ENCODE data around the gene CCKAR. TPM values are rescaled to one million over a fixed set of nuclear protein-coding genes. Genes with fewer than 3 reads are reported as not detected.

CCKAR gene
- total RNA-seq, 4 donors from 2014 or later = not detected

- no peak for DNase-seq (ENCODE audit: low spot score in 2 of 2)
- 76% methylated on average over 15 of the region's 15 CpGs for WGBS
- no peak overlapping the region for H3K4me3 ChIP-seq
- H3K27me3 ChIP-seq = no peaks in the 10 kb centered on the region
- no peaks in the 10 kb centered on the region for H3K9me3 ChIP-seq
- no peak overlapping the region for H3K27ac ChIP-seq
- no peaks in the 10 kb centered on the region for H3K36me3 ChIP-seq
- H3K4me1 ChIP-seq = no peaks in the 10 kb centered on the region
- TF ChIP-seq POLR2AphosphoS5 (IDR thresholded peaks at IDR 0.05) (no peak), POLR2A (IDR thresholded peaks at IDR 0.05) (no peak), EP300 (IDR thresholded peaks at IDR 0.05) (no peak), CTCF (IDR thresholded peaks at IDR 0.05) (no peak)
These were observed 37.4 kb downstream of the CCKAR start for GRCh38 chr4:26452565-26453531.

GRCh38 chr4:26451597-26451996 is 38.7 kb downstream of the CCKAR start:
- WGBS = 73% methylated on average over 3 of the region's 3 CpGs
- DNase-seq (ENCODE audit: low spot score in 2 of 2) = no peak
- Histone ChIP-seq H3K27ac (no peak overlapping the region), H3K36me3 (no peaks in the 10 kb centered on the region), H3K27me3 (no peaks in the 10 kb centered on the region), H3K4me3 (no peak overlapping the region), H3K4me1 (no peaks in the 10 kb centered on the region), H3K9me3 (peaks cover 2% of the 10 kb centered on the region)
- no peak for TF ChIP-seq CTCF (IDR thresholded peaks at IDR 0.05)
- no peak for TF ChIP-seq EP300 (IDR thresholded peaks at IDR 0.05)
- no peak for TF ChIP-seq POLR2AphosphoS5 (IDR thresholded peaks at IDR 0.05)
- TF ChIP-seq POLR2A (IDR thresholded peaks at IDR 0.05) = no peak

- H3K4me1 ChIP-seq = no peaks in the 10 kb centered on the region
- TF ChIP-seq POLR2AphosphoS5 (IDR thresholded peaks at IDR 0.05) = no peak
- TF ChIP-seq CTCF (IDR thresholded peaks at IDR 0.05) = no peak
- no peak for TF ChIP-seq POLR2A (IDR thresholded peaks at IDR 0.05)
- TF ChIP-seq EP300 (IDR thresholded peaks at IDR 0.05) = no peak
- H3K27me3 ChIP-seq = no peaks in the 10 kb centered on the region
- no peak for DNase-seq (ENCODE audit: low spot score in 2 of 2)
- H3K9me3 ChIP-seq = peaks cover 2% of the 10 kb centered on the region
- no peak overlapping the region for H3K27ac ChIP-seq
- no peaks in the 10 kb centered on the region for H3K36me3 ChIP-seq
- 82% methylated on average over 5 of the region's 5 CpGs for WGBS
- H3K4me3 ChIP-seq = no peak overlapping the region
These were observed 39.9 kb downstream of the CCKAR start for GRCh38 chr4:26450418-26450817.

- no peaks in the 10 kb centered on the region for H3K4me1 ChIP-seq
- peaks cover 6% of the 10 kb centered on the region for H3K9me3 ChIP-seq
- 83% methylated on average over 8 of the region's 8 CpGs for WGBS
- no peak for TF ChIP-seq EP300 (IDR thresholded peaks at IDR 0.05)
- TF ChIP-seq CTCF (IDR thresholded peaks at IDR 0.05) = no peak
- TF ChIP-seq POLR2AphosphoS5 (IDR thresholded peaks at IDR 0.05) = no peak
- no peak for TF ChIP-seq POLR2A (IDR thresholded peaks at IDR 0.05)
- H3K27ac ChIP-seq = no peak overlapping the region
- no peak overlapping the region for H3K4me3 ChIP-seq
- no peak for DNase-seq (ENCODE audit: low spot score in 2 of 2)
- no peaks in the 10 kb centered on the region for H3K27me3 ChIP-seq
- no peaks in the 10 kb centered on the region for H3K36me3 ChIP-seq
These were observed 42.9 kb downstream of the CCKAR start for GRCh38 chr4:26447378-26447777.

- Histone ChIP-seq H3K4me1 (no peaks in the 10 kb centered on the region), H3K36me3 (peaks cover 7% of the 10 kb centered on the region), H3K4me3 (no peak overlapping the region), H3K27ac (no peak overlapping the region), H3K27me3 (no peaks in the 10 kb centered on the region), H3K9me3 (peaks cover 6% of the 10 kb centered on the region)
- DNase-seq (ENCODE audit: low spot score in 2 of 2) = no peak
- TF ChIP-seq CTCF (IDR thresholded peaks at IDR 0.05) = no peak
- TF ChIP-seq POLR2A (IDR thresholded peaks at IDR 0.05) = no peak
- no peak for TF ChIP-seq POLR2AphosphoS5 (IDR thresholded peaks at IDR 0.05)
- no peak for TF ChIP-seq EP300 (IDR thresholded peaks at IDR 0.05)
- 95% methylated on average over 5 of the region's 5 CpGs for WGBS
These were observed 48.5 kb downstream of the CCKAR start for GRCh38 chr4:26441771-26442170.

Data from suprapubic skin (tissue), 4 donors.